8988T (cell line): ENCODE results near the gene POLR2L.

Experiments used
- DNase-seq: peaks from one replicate; pipeline ENCODE4 v3.0.0; 2011

POLR2L gene

GRCh38 chr11:792535-792821, 49.9 kb downstream of the POLR2L start:
- DNase-seq: no peak

- no peak for DNase-seq
These were observed 50.4 kb downstream of the POLR2L start for GRCh38 chr11:791658-792534.

- DNase-seq: peak; percentile 94
These were observed 51.4 kb downstream of the POLR2L start for GRCh38 chr11:790721-791564.

GRCh38 chr11:789943-790342, 52.4 kb downstream of the POLR2L start, which contains the start of gene CEND1:
Gene CEND1 (minus strand): TSS chr11:790090. CDS start chr11:788576, 1,514 bp downstream.
- DNase-seq: no peak
